GM21737 (cell line): ENCODE data around the gene LDB3.
"Not testable (repeated sequence)": the region's sequence is repeated elsewhere in the genome, so short reads cannot be mapped to it uniquely, and the experiment has no call there.

Experiments used
- ATAC-seq: cut with Tn5 transposase; IDR thresholded peaks from one replicate; pipeline ENCODE4 v1.9.1; 2021; ENCODE audit warnings: mild to moderate bottlenecking, moderate library complexity; ENCODE audit not compliant: unreplicated experiment

The LDB3 gene, protein sequence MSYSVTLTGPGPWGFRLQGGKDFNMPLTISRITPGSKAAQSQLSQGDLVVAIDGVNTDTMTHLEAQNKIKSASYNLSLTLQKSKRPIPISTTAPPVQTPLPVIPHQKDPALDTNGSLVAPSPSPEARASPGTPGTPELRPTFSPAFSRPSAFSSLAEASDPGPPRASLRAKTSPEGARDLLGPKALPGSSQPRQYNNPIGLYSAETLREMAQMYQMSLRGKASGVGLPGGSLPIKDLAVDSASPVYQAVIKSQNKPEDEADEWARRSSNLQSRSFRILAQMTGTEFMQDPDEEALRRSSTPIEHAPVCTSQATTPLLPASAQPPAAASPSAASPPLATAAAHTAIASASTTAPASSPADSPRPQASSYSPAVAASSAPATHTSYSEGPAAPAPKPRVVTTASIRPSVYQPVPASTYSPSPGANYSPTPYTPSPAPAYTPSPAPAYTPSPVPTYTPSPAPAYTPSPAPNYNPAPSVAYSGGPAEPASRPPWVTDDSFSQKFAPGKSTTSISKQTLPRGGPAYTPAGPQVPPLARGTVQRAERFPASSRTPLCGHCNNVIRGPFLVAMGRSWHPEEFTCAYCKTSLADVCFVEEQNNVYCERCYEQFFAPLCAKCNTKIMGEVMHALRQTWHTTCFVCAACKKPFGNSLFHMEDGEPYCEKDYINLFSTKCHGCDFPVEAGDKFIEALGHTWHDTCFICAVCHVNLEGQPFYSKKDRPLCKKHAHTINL

DNA sequence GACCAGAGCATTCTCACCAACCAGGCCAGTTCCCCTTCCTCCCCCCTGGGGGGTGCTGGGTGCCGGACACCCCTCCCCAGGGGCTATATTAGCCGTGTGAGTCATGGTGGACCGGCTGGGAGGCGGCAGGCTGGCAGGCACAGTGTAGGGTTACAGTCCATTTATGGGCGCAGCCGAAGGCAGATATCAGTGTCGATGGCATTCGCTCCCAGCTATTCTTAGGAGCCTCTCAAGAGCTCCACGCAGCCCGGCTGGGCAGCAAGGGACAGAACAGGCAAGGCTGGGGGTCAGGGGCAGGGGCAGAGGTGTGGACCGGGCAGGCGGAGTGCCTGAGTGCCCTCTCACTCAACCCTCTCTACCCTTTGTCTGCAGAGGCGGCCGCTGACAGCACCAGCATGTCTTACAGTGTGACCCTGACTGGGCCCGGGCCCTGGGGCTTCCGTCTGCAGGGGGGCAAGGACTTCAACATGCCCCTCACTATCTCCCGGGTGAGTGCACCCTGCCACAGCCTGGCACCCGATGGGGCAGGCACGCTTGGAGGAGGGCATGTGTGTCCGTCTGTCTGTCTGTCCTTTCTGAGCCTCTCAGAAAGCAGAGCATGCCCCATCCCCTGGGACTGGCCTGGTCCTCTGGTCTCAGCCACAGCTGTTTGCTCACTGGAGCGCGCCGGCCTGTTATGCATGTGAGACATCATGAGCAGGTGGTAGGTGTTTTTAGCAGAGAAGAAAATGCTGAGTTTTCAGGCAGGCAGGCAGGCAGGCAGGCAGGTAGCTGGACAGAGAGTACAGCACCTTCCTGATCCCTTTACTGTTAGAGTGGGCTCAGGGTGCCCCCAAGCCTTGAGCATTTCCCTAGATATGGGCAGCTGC lies at the start of gene LDB3:
Gene LDB3 (plus strand): TSS at position 215 of the 869 bp plus-strand sequence. CDS start 181 bp downstream, at position 396.
- ATAC-seq, result peak; percentile 58

DNA sequence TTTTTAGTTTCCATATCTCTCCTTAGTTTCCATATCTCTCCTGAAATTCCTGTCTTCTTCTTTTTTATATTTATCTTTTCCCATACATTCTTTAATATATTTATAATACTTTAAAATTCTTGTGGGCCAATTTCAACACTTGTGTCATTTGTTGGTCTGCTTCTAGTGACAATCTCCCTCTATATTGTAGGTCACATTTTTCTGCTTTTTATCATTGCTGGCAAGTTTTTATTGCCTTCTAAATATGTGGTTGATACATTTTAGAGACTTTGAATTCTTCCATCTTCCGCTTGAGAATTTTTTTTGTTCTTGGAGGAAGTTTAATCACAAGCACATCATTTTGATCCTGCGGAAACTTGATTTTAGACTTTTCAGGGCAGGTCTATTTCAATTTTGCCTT lies 40.0 kb upstream of the LDB3 start:
- no peak for ATAC-seq

DNA sequence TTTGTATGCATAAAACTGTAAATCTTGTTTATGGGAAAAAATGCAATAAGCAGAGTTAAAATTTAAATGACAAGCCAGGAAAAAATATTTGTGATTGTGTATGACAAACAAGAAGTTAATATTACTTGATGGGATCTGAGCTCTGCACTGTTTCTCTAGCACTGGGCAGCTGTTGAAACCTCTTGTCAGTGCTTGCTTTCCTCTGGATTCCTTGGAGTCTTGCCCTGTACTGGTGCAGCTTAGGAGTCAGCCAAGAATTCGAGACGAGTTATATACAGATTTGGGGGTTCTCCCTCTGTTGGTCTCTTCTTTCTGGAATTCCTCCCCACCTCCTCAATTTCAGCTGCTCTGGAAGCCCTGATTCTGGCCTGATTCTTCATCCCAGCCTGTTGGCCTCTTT lies 38.2 kb upstream of the LDB3 start:
- no peak for ATAC-seq

DNA sequence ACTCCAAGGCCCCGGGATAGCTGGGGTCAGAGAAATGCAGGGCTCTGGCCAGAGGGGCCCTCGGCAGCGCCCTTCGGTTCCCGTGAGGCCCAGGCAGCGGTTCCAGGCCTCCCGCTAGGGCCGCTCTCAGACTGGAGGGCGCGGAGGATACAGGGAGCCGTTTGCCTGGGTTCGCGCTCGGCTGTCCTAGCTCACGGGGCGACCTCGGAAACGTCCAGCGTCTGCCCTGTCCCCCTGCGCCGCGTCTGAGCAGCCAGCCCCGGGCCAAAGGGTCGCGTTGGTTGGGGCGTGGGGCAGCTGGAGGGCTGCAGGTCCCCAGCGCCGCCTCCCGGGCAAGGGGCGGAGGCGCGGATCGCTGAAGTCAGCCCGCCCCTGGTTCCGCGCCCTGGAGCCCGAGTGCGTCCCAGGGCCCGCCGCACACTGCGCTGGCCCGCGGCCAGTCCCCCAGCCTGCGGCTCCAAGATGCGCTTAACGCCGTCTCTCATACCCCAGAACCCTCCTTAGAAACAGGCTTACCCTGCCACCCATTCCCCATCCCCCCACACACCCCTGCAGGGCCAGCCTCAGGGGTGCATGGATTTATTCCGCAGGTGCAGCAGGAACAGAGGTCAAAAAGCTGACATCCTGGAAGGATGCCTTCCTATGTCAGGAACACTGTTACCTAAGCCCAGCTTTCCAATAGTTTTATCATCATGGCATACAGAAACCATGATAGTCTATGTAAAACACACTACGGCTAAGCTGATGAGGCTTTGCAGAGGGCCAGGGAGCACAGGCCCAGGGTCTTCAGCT lies 36.1 kb upstream of the LDB3 start:
- no peak for ATAC-seq

DNA sequence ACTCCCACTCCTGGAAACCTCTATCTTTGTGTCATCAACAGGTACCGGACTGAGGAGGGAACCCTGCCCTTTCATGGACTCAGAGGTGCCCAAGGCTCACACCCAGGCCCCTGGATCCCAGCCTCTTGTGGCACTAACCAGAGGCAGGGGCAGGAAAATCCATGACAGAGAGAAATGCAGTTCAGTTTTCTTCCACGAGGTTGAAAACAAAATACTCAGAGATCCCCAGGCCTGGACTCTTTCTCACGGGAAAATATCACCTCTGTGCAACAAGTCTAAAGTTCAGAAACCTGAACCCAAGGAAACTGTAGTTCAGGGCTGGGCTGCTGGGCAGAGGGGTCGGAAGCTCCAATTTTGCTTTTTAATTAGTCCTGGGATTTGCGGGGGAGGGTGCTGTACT lies 35.4 kb upstream of the LDB3 start:
- no peak for ATAC-seq

DNA sequence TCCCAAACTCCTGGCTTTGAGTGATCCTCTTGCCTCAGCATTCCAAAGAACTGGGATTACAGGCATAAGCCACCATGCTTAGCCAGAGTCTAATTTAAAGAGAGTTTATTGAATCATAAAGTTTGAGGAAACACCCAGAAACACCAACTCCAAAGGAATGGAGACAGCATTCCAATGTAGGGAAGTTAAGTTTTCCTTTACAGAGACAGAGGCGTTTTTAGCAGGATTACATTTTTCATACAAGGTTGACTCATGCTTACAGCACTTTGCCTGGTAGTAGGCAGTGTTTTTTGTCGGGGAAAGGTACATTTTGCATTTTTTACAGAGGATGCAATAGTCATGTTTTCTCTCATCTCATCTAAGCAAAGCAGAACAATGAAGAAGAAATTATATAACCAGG lies 32.9 kb upstream of the LDB3 start:
- ATAC-seq, result no peak

DNA sequence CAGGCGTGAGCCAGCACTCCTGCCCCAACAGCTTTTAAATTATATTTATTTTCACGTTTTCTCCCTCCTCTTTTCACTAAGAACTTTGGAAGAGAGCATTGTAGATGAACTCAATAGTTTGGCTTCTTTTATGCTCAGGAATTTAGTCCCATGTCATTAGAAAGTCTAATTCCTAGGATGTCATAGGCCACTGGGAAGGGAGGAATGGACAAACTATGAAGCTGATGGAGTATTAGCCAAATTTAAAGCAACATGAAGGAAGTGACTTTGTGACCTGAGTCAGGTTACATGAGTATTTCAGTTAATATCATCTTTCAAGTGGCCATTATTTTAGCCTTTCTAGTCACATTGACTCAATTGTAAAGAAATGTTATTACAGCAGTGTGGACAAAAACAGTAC lies 32.0 kb upstream of the LDB3 start:
- no peak for ATAC-seq

DNA sequence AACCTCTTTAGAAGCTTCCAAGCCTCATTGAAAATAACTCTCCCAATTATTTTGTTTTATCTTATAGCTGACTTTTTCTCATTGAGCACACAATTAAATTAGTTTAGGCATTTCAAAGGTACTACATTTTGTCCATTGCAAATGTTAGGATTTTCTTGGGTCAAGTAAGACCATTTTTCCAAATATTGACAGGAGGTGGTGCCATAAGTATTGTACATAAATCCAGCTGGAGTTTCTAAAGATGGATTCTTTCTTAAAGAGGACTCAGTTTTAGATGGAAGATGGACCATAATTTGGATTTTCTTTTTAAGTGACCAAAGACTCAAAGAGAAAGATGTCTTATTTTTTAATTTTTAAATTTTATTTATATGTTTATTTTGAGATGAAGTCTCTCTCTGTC lies 26.3 kb upstream of the LDB3 start:
- no peak for ATAC-seq

DNA sequence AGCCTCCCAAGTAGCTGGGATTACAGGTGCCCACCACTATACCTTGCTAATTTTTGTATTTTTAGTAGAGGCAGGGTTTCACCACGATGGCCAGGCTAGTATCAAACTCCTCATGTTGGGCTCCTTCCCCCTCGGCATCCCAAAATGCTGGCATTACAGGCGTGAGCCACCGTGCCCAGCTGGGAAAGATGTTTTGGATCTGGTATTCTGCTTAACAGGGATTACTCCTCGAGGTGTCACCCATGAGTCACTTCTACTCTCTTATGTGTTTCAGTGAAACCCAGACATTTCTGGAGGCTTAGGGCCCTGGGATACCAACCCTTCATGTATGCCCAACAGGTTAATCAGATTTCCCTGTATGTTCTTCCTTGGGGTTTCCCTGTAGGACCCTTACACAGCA lies 25.8 kb upstream of the LDB3 start:
- no peak for ATAC-seq

DNA sequence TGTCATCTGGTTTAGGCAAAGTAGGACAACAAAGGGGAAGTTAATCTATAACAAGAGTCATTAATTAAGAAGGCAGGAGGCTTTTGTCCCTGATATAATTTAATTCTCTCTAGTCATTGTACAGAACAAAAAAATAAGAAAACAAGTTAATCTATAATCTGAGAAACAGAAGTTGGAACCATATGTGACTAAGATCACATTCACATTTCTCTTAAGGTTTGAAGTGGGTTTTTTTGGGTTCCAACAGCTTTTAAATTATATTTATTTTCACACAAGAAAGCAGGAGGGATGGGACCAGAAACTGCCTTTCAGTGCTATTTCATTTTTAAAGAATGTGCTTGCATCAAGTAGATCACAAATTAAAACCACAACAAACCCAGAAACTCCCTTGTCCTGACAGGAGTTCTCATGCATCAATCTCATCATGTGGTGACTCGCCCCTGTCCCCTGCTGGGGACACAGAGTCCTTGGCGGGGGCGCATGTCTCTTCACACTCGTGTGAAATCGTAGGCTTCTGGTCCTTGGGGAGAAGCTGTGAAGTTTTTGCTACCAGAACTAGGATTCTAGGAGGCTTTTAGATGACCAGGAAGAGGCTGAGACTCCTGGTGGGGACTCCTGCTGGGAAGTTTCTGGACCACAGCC lies 24.0 kb upstream of the LDB3 start:
- no peak for ATAC-seq

DNA sequence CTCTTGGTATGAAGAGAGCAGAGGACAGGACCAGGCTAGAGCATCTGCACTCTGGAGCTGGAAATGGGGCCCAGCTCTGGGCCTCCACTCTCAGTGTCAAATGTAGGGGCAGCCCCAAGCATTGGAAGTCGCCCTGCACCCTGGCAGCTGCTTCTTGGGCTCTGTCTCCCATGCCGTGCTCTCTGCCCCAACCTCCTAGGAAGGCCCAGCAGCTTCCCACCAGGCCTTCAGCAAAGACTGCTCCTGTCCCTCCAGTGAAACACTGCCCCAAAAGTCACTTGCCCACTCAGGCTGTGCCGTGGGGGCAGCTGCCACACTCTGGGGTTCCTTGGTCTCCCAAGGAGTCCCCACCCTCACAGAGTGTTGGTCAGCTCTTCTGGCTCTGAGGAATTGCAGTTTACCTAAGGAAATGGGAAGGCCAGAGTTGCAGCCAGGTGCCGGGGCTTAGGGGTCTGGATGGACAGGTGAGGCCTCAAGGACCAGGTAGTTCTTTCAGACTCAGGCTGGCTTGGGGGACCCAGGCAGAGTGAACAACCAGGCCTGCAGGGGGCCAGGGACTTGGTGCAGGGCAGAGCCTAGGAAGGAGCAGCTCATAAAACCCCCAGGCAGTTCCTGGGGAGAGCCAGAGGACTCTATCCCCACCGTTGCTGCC lies 23.4 kb upstream of the LDB3 start:
- ATAC-seq, result no peak

DNA sequence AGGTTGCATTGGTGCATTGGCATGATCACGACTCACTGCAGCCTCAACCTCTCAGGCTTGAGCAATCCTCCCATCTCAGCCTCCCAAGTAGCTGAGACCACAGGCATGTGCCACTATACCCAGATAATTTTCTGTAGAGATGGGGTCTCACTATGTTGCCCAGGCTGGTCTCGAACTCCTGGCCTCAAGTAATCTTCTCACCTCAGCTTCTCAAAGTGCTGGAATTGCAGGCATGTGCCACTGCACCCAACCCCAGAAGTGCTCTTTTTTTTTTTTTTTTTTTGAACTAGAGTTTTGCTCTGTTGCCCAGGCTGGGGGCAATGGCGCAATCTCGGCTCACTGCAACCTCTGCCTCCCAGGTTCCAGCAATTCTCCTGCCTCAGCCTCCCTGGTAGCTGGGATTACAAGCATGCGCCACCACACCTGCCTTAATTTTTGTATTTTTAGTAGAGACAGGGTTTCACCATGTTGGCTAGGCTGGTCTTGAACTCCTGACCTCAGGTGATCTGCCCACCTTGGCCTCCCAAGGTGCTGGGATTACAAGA lies 22.6 kb upstream of the LDB3 start:
- ATAC-seq, result not testable (repeated sequence)

DNA sequence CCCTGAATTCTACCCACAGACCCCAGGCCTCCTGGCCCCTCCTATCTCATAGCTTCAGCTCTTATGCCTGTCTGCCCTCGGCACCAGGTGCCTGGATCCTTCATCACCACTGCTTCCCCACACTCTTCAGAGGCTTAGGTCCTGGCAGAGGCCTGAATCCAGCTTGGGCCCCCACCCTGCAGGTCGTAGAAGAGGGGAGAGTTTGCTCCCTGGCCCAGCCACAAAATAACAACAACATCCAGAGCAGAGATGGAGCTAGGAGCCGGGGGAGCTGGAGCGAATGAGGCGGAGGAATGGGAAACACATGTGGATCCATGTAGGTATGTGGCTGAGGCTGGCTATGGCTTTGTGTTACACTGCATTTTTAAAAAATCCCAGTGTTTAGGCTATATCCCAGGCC lies 21.8 kb upstream of the LDB3 start:
- ATAC-seq, result no peak

DNA sequence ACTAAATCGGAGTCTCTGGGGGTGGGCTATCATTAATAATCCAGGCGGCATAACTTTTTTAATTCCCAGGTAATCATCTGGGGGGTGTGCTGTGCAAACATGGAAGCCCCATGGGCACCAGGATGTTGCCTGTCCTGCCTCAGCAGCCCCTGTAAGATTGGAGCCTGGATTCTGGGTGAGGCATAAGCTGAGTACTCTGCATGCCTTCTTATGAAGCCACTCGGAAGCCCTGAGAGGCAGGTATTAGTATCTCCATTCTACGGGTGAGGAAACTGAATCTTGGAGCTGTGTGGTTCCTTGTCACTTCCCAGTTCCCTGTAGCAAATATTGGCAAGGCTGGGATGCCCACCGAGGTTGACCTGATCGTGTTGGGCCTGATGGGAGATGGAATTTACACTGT lies 21.4 kb upstream of the LDB3 start:
- ATAC-seq, result no peak

DNA sequence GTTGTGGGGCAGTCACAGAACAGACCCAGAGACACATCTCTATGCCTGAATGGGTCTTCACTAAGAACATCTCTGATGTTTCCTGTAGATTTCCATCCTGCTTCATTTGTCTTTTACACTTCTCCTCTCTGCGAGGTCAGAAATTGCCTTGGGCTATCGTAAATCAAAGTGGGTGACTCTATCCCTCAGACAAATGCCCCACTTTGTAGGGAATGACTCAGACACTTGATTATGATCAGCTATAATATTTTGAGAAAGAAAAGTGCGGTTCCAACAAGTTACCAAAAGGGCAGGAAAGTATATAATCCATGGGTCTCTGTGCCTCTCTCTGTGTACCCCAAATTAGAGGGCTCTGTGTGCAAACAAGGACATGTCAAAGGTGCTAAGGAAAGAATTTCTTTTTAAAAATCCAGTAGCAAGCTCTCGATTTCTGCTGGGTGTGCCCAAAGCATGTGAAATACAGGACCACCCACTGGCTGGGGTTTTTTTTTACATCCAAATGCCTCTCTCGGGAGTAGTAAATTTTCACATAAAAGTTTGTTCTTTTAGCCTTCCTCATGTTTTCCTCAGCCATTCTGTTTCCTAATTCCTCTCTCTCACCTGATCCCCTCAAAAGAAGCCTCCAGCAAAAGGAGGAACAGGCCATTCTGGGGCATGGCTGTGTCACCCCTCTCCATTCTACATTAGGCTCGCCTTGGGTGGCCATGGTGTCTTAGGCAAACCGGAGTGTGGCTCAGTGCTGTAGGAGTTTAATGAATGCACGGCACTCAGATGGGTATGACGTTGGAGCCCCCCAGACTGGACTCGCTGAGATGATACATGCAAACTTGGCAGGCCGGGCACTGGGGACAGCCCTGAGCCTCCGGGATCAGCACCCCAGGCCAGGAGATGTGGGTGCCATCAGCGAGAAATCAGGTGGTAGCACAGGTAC lies 20.3 kb upstream of the LDB3 start:
- no peak for ATAC-seq

DNA sequence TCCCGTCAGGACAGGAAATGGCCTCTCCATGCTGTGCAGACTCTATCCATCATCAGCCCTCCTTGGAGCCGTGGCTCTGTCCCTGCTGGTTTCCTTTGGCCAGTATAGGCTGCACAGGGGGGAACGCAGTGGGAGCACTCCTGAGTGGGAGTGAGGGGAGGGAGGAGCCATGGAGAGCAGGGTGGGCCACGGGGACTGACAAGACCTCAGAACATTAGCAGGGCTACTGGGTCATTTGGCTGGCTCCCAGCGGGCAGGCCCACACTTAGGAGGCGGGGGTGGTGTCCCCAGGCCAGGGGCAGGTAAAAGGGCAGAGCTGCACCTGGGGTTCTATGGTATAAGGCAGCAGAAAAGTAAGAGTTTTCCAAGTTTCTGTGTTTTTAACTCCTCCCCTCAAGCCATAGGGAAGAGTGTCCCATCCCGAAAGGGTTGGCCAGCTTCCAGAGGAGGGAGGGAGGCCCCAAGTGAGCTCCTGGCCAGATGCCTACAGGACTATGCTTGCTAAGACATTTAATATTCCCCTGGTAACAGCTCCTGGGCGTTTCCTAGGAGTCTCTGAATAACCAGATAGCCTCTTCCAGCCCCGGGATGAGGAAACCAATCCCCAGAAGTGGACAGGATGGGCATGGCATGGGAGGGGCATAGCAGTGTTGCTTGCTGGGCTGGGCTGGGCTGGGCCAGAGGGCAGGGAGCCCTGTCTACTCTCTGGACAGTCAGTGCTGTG lies 19.4 kb upstream of the LDB3 start:
- ATAC-seq, result no peak

DNA sequence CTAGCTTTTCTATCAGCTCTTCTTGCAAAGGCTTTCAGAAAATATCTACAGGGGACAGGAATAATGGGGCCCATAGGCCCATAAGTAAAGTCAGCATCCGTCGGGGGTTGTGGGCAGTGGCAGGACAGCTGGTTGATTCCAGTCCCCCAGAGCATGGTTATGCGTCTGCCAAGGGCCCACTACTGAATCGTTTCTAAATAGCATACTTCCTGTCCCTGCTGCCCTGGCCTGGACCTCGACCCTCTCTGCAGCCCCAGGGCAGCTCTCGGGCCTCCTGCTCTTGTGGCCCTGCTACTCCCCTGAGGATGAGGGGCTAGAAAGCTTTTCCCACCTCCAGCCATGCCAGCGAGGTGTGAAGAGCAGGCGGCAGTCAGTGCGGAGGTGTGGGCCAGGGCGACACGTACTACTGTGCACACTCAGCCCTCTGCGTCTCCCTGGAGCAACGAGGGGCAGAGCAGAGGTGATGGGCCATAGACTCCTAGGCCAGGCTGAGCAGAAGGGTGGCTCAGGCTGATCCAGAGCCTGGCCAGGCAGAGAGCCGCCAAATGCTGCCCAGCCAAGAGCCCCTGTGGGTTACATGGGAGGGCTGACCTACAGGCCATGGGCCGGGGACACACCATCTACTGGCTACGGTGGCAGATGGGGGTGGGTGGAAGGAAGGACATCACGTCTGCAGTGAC lies 18.7 kb upstream of the LDB3 start:
- ATAC-seq, result no peak
